Endothelial cell of umbilical vein (primary cell): ENCODE results near the gene PSMD13.

Experiments
- EZH2 ChIP-seq: IDR thresholded peaks from 2 replicates; pipeline ENCODE4 v1.6.1; 2012; ENCODE audit warnings: borderline replicate concordance, low read depth, mild to moderate bottlenecking, moderate library complexity, low read length, inconsistent platforms; ENCODE audit not compliant: severe bottlenecking
- GATA2 ChIP-seq: IDR thresholded peaks from 2 replicates; pipeline ENCODE4 v1.7.0; 2011; ENCODE audit warnings: low read depth, mild to moderate bottlenecking, moderate library complexity, mixed read lengths, low read length; ENCODE audit not compliant: insufficient read length, insufficient read depth
- MYC ChIP-seq: IDR thresholded peaks from one replicate; pipeline ENCODE4 v1.6.1; 2011; ENCODE audit warnings: mild to moderate bottlenecking, low read depth, low read length
- POLR2A ChIP-seq: IDR thresholded peaks from 2 replicates; pipeline ENCODE4 v1.6.1; 2012; ENCODE audit warnings: low read depth, mild to moderate bottlenecking, control low read depth, low read length
- POLR2AphosphoS5 ChIP-seq: IDR thresholded peaks from 2 replicates; pipeline ENCODE4 v1.6.1; 2012; ENCODE audit warnings: low read depth, mild to moderate bottlenecking, control low read depth, low read length, moderate library complexity; ENCODE audit not compliant: insufficient read depth
- TF ChIP-seq, protein P1 (sequence below), 2 donors: IDR thresholded peaks; 1 replicate in 1 of 2; 2 replicates in 1 of 2; pipeline ENCODE4 v1.5.1; 2011; ENCODE audit warnings: low read length in 2 of 2, mild to moderate bottlenecking in 2 of 2, moderate library complexity in 2 of 2, control low read depth in 1 of 2, inconsistent platforms in 1 of 2, low read depth in 1 of 2; ENCODE audit not compliant: insufficient read depth in 1 of 2; ENCODE audit errors: extremely low read depth in 1 of 2

DNA sequence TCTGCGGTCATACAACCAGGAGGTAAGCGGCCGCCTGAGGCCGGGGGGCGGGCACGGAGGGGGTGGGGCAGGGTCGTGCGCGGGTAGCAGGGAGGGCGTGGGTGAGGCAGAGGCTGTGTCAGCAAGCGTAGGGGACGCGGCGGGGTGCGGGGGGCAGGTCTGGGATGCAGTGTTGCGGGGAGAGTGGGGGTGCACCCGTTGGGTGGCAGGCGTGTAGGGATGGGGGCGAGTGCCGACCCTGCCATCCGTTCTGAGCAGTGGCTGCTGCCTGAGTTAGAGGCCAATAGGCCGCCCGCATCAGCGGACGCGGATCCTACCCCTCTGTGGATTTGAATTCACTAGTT is 27.9 kb upstream of the PSMD13 start:
- TF ChIP-seq, protein P1, sequence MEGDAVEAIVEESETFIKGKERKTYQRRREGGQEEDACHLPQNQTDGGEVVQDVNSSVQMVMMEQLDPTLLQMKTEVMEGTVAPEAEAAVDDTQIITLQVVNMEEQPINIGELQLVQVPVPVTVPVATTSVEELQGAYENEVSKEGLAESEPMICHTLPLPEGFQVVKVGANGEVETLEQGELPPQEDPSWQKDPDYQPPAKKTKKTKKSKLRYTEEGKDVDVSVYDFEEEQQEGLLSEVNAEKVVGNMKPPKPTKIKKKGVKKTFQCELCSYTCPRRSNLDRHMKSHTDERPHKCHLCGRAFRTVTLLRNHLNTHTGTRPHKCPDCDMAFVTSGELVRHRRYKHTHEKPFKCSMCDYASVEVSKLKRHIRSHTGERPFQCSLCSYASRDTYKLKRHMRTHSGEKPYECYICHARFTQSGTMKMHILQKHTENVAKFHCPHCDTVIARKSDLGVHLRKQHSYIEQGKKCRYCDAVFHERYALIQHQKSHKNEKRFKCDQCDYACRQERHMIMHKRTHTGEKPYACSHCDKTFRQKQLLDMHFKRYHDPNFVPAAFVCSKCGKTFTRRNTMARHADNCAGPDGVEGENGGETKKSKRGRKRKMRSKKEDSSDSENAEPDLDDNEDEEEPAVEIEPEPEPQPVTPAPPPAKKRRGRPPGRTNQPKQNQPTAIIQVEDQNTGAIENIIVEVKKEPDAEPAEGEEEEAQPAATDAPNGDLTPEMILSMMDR (IDR thresholded peaks at IDR 0.05; ENCODE audit: extremely low read depth in 1 of 2, insufficient read depth in 1 of 2, low read depth in 1 of 2, low read length in 2 of 2), result no peak
- TF ChIP-seq EZH2 (no peak), POLR2A (no peak), POLR2AphosphoS5 (no peak), GATA2 (no peak), MYC (no peak)
